Urinary bladder (tissue), 4 donors: ENCODE data around the gene NOC4L. TPM values are rescaled to one million over a fixed set of nuclear protein-coding genes. Genes with fewer than 3 reads are reported as not detected.

Source experiments
- DNase-seq: peaks from one replicate; pipeline ENCODE4 v3.0.0-alpha.2; 2015; ENCODE audit errors: extremely low spot score
- H3K27ac ChIP-seq: one replicate; pipeline ENCODE4 v1.5.1; 2013; ENCODE audit warnings: low read depth, mild to moderate bottlenecking, moderate library complexity
- H3K36me3 ChIP-seq: one replicate; pipeline ENCODE4 v1.6.1; 2013; ENCODE audit warnings: mild to moderate bottlenecking, moderate library complexity; ENCODE audit not compliant: insufficient read depth
- H3K4me1 ChIP-seq: one replicate; pipeline ENCODE4 v1.6.1; 2013; ENCODE audit warnings: mild to moderate bottlenecking, moderate library complexity; ENCODE audit not compliant: insufficient read depth
- H3K4me3 ChIP-seq: one replicate; pipeline ENCODE4 v1.5.1; 2013; ENCODE audit warnings: low read depth, low read length
- WGBS: extraction: QIAGEN DNeasy Blood & Tissue Kit; methylation state at CpG from one replicate; pipeline ENCODE4 v1.1.7; 2013; 5-methylcytosine and 5-hydroxymethylcytosine counted together
- polyA plus RNA-seq: library from polyadenylated mRNA; stranded (reverse); fragments of 200-250 nt; gene quantifications from one replicate; pipeline ENCODE4 v1.2.3, GENCODE V29; 2013
- total RNA-seq: library from RNA; depleted of rRNA; stranded (reverse); fragments of >200 nt; gene quantifications from one replicate; pipeline ENCODE4 v1.2.3, GENCODE V29; 2014
- donor health status: healthy with polysubstance abuse.
- donor health status: healthy.

NOC4L gene
- total and polyA plus RNA-seq, 2 donors = 4.3 to 24.4 TPM

- Histone ChIP-seq H3K36me3 (no peaks in the 10 kb centered on the region), H3K4me1 (no peaks in the 10 kb centered on the region), H3K27ac (no peak overlapping the region), H3K4me3 (no peak overlapping the region)
- DNase-seq = no peak
- WGBS = 78% methylated on average over 25 of the region's 25 CpGs
Measured at GRCh38 chr12:132176920-132177551, 32.8 kb downstream of the NOC4L start.

- Histone ChIP-seq H3K4me1 (no peaks in the 10 kb centered on the region), H3K4me3 (no peak overlapping the region), H3K36me3 (no peaks in the 10 kb centered on the region), H3K27ac (no peak overlapping the region)
- no peak for DNase-seq
- WGBS = 14% methylated on average over 8 of the region's 8 CpGs
Measured at GRCh38 chr12:132178316-132178715, 34.1 kb downstream of the NOC4L start.

- 56% methylated on average over 39 of the region's 39 CpGs for WGBS
- DNase-seq = no peak
- Histone ChIP-seq H3K4me1 (no peaks in the 10 kb centered on the region), H3K36me3 (no peaks in the 10 kb centered on the region), H3K4me3 (no peak overlapping the region), H3K27ac (no peak overlapping the region)
Measured at GRCh38 chr12:132178801-132179401, 34.6 kb downstream of the NOC4L start.

- 83% methylated on average over 19 of the region's 19 CpGs for WGBS
- Histone ChIP-seq H3K4me1 (no peaks in the 10 kb centered on the region), H3K36me3 (no peaks in the 10 kb centered on the region), H3K4me3 (no peak overlapping the region), H3K27ac (no peak overlapping the region)
- no peak for DNase-seq
Measured at GRCh38 chr12:132179431-132180362, 35.4 kb downstream of the NOC4L start.

- no peak for DNase-seq
- WGBS = 84% methylated on average over 30 of the region's 30 CpGs
- no peak overlapping the region for H3K4me3 ChIP-seq
- H3K4me1 ChIP-seq = no peaks in the 10 kb centered on the region
- H3K36me3 ChIP-seq = no peaks in the 10 kb centered on the region
- no peak overlapping the region for H3K27ac ChIP-seq
Measured at GRCh38 chr12:132180648-132181546, 36.6 kb downstream of the NOC4L start.

- Histone ChIP-seq H3K36me3 (no peaks in the 10 kb centered on the region), H3K4me3 (no peak overlapping the region), H3K27ac (no peak overlapping the region), H3K4me1 (no peaks in the 10 kb centered on the region)
- DNase-seq = no peak
- 86% methylated on average over 33 of the region's 33 CpGs for WGBS
Measured at GRCh38 chr12:132181570-132182200, 37.4 kb downstream of the NOC4L start.

- H3K27ac ChIP-seq = no peak overlapping the region
- H3K4me1 ChIP-seq = no peaks in the 10 kb centered on the region
- WGBS = 92% methylated on average over 21 of the region's 21 CpGs
- no peak for DNase-seq
- H3K4me3 ChIP-seq = no peak overlapping the region
- no peaks in the 10 kb centered on the region for H3K36me3 ChIP-seq
Measured at GRCh38 chr12:132182206-132182710, 38.0 kb downstream of the NOC4L start.

GRCh38 chr12:132182711-132183365, 38.6 kb downstream of the NOC4L start:
- 77% methylated on average over 10 of the region's 10 CpGs for WGBS
- H3K4me3 ChIP-seq = no peak overlapping the region
- no peaks in the 10 kb centered on the region for H3K36me3 ChIP-seq
- no peak overlapping the region for H3K27ac ChIP-seq
- H3K4me1 ChIP-seq = no peaks in the 10 kb centered on the region
- DNase-seq = no peak

- Histone ChIP-seq H3K4me3 (no peak overlapping the region), H3K4me1 (no peaks in the 10 kb centered on the region), H3K27ac (no peak overlapping the region), H3K36me3 (no peaks in the 10 kb centered on the region)
- 69% methylated on average over 16 of the region's 16 CpGs for WGBS
- DNase-seq = no peak
Measured at GRCh38 chr12:132185705-132186104, 41.4 kb downstream of the NOC4L start.

- H3K4me1 ChIP-seq = no peaks in the 10 kb centered on the region
- no peaks in the 10 kb centered on the region for H3K36me3 ChIP-seq
- H3K4me3 ChIP-seq = no peak overlapping the region
- 41% methylated on average over 24 of the region's 24 CpGs for WGBS
- no peak for DNase-seq
- no peak overlapping the region for H3K27ac ChIP-seq
Measured at GRCh38 chr12:132186208-132186856, 42.1 kb downstream of the NOC4L start.

GRCh38 chr12:132186857-132187620, 42.8 kb downstream of the NOC4L start:
- Histone ChIP-seq H3K4me3 (no peak overlapping the region), H3K36me3 (no peaks in the 10 kb centered on the region), H3K4me1 (no peaks in the 10 kb centered on the region), H3K27ac (no peak overlapping the region)
- WGBS = 80% methylated on average over 39 of the region's 39 CpGs
- DNase-seq = no peak
